NT2/D1 (cell line): ENCODE data around the gene FIBCD1.

ENCODE experiments used
- DNase-seq: peaks from one replicate; pipeline ENCODE4 v3.0.0-alpha.2; 2011; ENCODE audit warnings: low read depth, low spot score
- H3K27me3 ChIP-seq: 2 replicates; pipeline ENCODE4 v1.6.0; 2011; ENCODE audit warnings: mild to moderate bottlenecking; ENCODE audit not compliant: insufficient read length, insufficient read depth
- H3K36me3 ChIP-seq: 2 replicates; pipeline ENCODE4 v1.6.1; 2011; ENCODE audit warnings: mild to moderate bottlenecking, low read length, mixed read lengths; ENCODE audit not compliant: insufficient read depth, insufficient read length
- H3K4me1 ChIP-seq: 2 replicates; pipeline ENCODE4 v1.5.1; 2011; ENCODE audit not compliant: insufficient read depth, insufficient read length
- H3K4me3 ChIP-seq: 2 replicates; pipeline ENCODE4 v1.5.1; 2011; ENCODE audit warnings: low read depth; ENCODE audit not compliant: insufficient read length
- H3K9ac ChIP-seq: 2 replicates; pipeline ENCODE4 v1.6.0; 2011; ENCODE audit warnings: low read depth; ENCODE audit not compliant: insufficient read length
- H3K9me3 ChIP-seq: 2 replicates; pipeline ENCODE4 v1.5.1; 2011; ENCODE audit warnings: mild to moderate bottlenecking, low read length; ENCODE audit not compliant: insufficient read depth
- SUZ12 ChIP-seq: IDR thresholded peaks from 2 replicates; pipeline ENCODE4 v1.6.1; 2011; ENCODE audit not compliant: insufficient read length, insufficient read depth; ENCODE audit errors: extremely low read depth
- YY1 ChIP-seq: IDR thresholded peaks from 2 replicates; pipeline ENCODE4 v1.6.1; 2011; ENCODE audit not compliant: insufficient read length, insufficient read depth
- ZNF274 ChIP-seq: IDR thresholded peaks from 2 replicates; pipeline ENCODE4 v1.6.1; 2011; ENCODE audit warnings: mild to moderate bottlenecking, low read depth, low read length

The FIBCD1 gene

DNA sequence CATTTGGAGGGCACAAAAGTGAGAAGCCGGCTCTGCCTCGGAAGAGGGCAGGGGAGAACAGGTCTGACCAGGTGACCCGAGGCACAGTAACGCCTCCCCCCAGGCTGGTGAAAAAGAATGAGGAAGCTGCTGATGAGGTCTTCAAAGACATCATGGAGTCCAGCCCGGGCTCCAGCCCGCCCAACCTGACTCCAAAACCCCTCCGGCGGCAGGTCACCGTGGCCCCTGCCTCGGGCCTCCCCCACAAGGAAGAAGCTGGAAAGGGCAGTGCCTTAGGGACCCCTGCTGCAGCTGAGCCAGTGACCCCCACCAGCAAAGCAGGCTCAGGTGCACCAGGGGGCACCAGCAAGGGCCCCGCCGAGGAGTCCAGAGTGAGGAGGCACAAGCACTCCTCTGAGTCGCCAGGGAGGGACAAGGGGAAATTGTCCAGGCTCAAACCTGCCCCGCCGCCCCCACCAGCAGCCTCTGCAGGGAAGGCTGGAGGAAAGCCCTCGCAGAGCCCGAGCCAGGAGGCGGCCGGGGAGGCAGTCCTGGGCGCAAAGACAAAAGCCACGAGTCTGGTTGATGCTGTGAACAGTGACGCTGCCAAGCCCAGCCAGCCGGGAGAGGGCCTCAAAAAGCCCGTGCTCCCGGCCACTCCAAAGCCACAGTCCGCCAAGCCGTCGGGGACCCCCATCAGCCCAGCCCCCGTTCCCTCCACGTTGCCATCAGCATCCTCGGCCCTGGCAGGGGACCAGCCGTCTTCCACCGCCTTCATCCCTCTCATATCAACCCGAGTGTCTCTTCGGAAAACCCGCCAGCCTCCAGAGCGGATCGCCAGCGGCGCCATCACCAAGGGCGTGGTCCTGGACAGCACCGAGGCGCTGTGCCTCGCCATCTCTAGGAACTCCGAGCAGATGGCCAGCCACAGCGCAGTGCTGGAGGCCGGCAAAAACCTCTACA is 54.2 kb downstream of the FIBCD1 start:
- no peaks in the 10 kb centered on the region for H3K27me3 ChIP-seq
- H3K9ac ChIP-seq = no peak overlapping the region
- no peaks in the 10 kb centered on the region for H3K9me3 ChIP-seq
- DNase-seq = no peak
- H3K4me3 ChIP-seq = no peak overlapping the region
- TF ChIP-seq ZNF274 (no peak), YY1 (no peak), SUZ12 (no peak)
- peaks cover 4% of the 10 kb centered on the region for H3K4me1 ChIP-seq
- H3K36me3 ChIP-seq = peaks cover 92% of the 10 kb centered on the region

DNA sequence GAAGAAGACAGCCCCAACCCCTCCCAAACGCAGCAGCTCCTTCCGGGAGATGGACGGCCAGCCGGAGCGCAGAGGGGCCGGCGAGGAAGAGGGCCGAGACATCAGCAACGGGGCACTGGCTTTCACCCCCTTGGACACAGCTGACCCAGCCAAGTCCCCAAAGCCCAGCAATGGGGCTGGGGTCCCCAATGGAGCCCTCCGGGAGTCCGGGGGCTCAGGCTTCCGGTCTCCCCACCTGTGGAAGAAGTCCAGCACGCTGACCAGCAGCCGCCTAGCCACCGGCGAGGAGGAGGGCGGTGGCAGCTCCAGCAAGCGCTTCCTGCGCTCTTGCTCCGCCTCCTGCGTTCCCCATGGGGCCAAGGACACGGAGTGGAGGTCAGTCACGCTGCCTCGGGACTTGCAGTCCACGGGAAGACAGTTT is 54.9 kb downstream of the FIBCD1 start:
- no peak overlapping the region for H3K9ac ChIP-seq
- TF ChIP-seq SUZ12 (no peak), YY1 (no peak), ZNF274 (no peak)
- H3K27me3 ChIP-seq = no peaks in the 10 kb centered on the region
- H3K36me3 ChIP-seq = peaks cover 97% of the 10 kb centered on the region
- DNase-seq = no peak
- peaks cover 4% of the 10 kb centered on the region for H3K4me1 ChIP-seq
- no peaks in the 10 kb centered on the region for H3K9me3 ChIP-seq
- no peak overlapping the region for H3K4me3 ChIP-seq

DNA sequence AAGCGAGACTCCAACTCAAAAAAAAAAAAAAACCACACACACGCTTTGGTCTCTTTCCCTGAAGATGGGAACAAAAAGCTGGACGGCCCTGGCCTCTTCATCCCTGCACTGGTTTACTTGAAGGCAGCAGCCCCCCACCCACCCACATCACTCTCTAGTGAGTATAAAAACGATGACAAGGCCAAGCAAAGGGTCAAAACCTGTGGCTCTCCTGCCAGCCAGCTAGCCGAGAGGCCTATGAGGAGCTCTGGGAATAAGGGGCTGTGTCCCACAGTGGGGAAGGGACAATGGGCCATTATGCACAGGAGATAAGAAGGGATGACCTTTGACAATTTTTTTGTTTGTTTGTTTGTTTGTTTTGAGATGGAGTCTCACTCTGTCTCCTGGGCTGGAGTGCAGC is 55.6 kb downstream of the FIBCD1 start:
- Histone ChIP-seq H3K27me3 (no peaks in the 10 kb centered on the region), H3K36me3 (peaks cover 96% of the 10 kb centered on the region), H3K4me1 (peaks cover 4% of the 10 kb centered on the region), H3K4me3 (no peak overlapping the region), H3K9ac (no peak overlapping the region), H3K9me3 (no peaks in the 10 kb centered on the region)
- no peak for TF ChIP-seq YY1
- TF ChIP-seq SUZ12 = no peak
- TF ChIP-seq ZNF274 = no peak
- no peak for DNase-seq

DNA sequence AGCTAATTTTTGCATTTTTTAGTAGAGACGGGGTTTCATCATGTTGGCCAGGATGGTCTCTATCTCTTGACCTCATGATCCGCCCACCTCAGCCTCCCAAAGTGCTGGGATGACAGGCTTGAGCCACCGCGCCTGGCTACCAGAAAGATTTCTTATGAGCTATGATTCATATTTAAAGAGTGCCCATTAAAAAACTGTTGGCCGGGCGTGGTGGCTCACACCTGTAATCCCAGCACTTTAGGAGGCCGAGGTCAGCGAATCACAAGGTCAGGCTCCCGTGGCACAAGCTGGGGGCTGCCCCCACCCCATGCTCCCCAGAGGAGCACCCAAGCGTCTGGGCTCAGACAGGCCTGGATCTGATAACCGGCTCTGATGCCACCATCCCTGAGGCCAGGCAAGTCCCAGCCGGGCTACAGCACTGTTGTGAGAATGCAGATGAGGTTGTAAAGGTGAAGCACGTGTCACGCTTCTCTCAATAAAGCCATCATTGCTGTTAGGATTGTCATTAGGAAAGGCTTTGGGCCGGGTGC is 56.3 kb downstream of the FIBCD1 start:
- TF ChIP-seq ZNF274 = no peak
- TF ChIP-seq YY1 = no peak
- TF ChIP-seq SUZ12 = no peak
- peaks cover 4% of the 10 kb centered on the region for H3K4me1 ChIP-seq
- no peak overlapping the region for H3K9ac ChIP-seq
- H3K9me3 ChIP-seq = no peaks in the 10 kb centered on the region
- H3K36me3 ChIP-seq = peaks cover 95% of the 10 kb centered on the region
- H3K27me3 ChIP-seq = no peaks in the 10 kb centered on the region
- DNase-seq = no peak
- H3K4me3 ChIP-seq = no peak overlapping the region

DNA sequence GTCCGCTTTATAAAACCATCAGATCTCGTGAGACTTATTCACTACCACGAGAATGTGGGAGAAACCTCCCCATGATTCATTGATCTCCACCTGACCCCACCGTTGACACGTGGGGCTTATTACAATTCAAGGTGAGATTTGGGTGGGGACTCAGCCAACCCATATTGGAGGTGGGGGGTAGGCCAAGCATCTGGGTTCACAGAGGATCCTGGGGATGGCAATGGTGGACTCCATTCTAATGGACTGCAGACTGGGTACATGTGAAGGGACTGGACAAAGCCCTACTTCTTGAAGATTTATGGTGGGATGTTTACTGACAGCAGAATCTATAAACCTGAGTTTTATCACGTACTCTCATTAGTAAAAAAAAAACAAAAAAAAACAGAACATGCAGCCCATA is 57.5 kb downstream of the FIBCD1 start:
- TF ChIP-seq SUZ12 = no peak
- no peak for TF ChIP-seq ZNF274
- no peak for TF ChIP-seq YY1

DNA sequence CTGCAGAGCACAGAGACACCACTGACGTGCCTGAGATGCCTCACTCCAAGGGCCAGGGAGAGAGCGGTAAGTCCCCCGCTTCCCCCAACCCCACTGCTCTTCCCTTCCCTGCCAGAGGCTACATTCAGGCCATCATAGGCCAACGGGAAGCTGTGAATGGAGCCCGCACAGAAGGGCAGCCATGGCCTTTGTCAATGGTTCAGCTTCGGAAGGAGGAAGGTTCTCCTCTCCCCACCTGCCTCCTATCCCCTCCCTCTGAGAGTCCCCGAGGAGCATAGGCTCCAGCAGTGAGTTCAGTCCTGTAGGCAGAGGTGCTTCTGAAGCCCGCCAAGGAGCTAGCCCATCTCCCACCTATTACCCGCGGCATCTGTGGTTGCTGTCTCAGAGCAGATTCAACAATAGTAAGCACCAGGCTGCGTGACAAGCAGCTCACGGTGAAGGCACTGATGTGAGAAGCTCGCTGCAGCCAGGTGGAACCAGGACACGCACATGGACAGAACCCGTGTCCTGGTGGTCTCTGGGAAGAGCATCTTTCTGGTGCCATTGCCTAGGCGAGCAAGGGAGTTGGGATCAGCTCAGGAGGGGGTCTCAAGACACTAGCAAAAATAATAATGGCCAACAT is 58.3 kb downstream of the FIBCD1 start:
- no peaks in the 10 kb centered on the region for H3K9me3 ChIP-seq
- DNase-seq = no peak
- no peak overlapping the region for H3K9ac ChIP-seq
- H3K36me3 ChIP-seq = peaks cover 87% of the 10 kb centered on the region
- peaks cover 4% of the 10 kb centered on the region for H3K4me1 ChIP-seq
- no peak overlapping the region for H3K4me3 ChIP-seq
- H3K27me3 ChIP-seq = no peaks in the 10 kb centered on the region
- TF ChIP-seq YY1 (no peak), SUZ12 (no peak), ZNF274 (no peak)

More for the DNA sequence above, 57.5 kb downstream of the FIBCD1 start:
- Histone ChIP-seq H3K9me3 (no peaks in the 10 kb centered on the region), H3K27me3 (no peaks in the 10 kb centered on the region), H3K4me3 (no peak overlapping the region), H3K9ac (no peak overlapping the region), H3K4me1 (peaks cover 4% of the 10 kb centered on the region), H3K36me3 (peaks cover 93% of the 10 kb centered on the region)
- DNase-seq = no peak

DNA sequence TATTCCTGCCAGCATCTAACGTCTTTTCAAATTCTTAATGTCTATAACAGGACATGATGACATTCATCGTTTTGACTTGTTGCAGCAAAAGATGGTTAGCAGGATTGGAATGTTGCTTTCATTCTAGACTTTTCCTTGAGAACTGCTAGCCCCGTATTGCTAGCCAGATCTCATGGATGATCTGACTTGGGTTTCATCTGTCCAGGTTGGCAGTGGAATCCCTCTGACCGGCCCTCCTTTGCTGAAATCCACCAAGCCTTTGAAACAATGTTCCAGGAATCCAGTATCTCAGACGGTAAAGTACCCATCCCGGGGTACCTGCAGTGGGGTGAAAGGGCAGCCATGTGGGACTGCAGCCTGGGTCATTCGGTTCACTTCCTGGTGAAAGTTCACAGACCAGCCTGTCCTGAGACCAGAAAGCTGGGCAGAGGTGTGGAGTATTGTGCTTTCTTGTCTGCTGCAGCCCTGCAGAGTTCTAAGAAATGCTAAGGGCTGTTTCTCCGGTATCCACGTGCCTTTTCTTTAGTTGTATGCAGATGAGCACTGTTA is 59.1 kb downstream of the FIBCD1 start:
- Histone ChIP-seq H3K4me3 (no peak overlapping the region), H3K27me3 (no peaks in the 10 kb centered on the region), H3K4me1 (no peaks in the 10 kb centered on the region), H3K9me3 (no peaks in the 10 kb centered on the region), H3K36me3 (peaks cover 86% of the 10 kb centered on the region), H3K9ac (no peak overlapping the region)
- no peak for DNase-seq
- no peak for TF ChIP-seq ZNF274
- no peak for TF ChIP-seq YY1
- no peak for TF ChIP-seq SUZ12

DNA sequence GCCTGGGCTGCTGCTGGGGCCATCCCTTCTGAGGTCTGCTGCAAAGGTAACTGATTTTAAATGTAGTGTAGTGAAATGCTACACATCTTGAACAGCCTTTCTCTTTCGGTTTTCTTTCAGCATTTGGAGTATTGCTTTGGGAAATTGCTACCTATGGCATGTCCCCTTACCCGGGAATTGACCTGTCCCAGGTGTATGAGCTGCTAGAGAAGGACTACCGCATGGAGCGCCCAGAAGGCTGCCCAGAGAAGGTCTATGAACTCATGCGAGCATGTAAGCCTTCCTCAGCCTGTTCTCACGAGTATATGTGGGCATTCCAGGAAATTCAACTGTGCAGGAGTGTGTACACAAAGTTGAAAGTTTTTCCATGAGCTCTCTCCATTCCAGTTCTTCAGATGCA is 60.8 kb downstream of the FIBCD1 start:
- Histone ChIP-seq H3K4me1 (no peaks in the 10 kb centered on the region), H3K9me3 (no peaks in the 10 kb centered on the region), H3K9ac (no peak overlapping the region), H3K36me3 (peaks cover 86% of the 10 kb centered on the region), H3K4me3 (no peak overlapping the region), H3K27me3 (no peaks in the 10 kb centered on the region)
- no peak for DNase-seq
- TF ChIP-seq YY1 (no peak), SUZ12 (no peak), ZNF274 (no peak)
